SK-N-SH treated with all-trans-retinoic acid at 6 μM for 48 hours (cell line): Measurements from ENCODE around the gene ODC1.

Experiments
- CSDC2 ChIP-seq: fragments of 250-450 bp; sonication (Bioruptor Pico); IDR thresholded peaks from 2 replicates; pipeline ENCODE4 v1.5.0; 2020; ENCODE audit warnings: mild to moderate bottlenecking, moderate library complexity
- ESRRG ChIP-seq: fragments of 250-450 bp; sonication (Bioruptor Pico); IDR thresholded peaks from 2 replicates; pipeline ENCODE4 v1.6.1; 2021; ENCODE audit warnings: mild to moderate bottlenecking
- GLIS3 ChIP-seq: fragments of 250-450 bp; sonication (Bioruptor Pico); IDR thresholded peaks from 2 replicates; pipeline ENCODE4 v1.5.0; 2020; ENCODE audit warnings: mild to moderate bottlenecking, moderate library complexity
- ISL1 ChIP-seq: fragments of 250-450 bp; sonication (Bioruptor Pico); IDR thresholded peaks from 2 replicates; pipeline ENCODE4 v2.1.2; 2022; ENCODE audit warnings: mild to moderate bottlenecking, moderate library complexity
- OSR1 ChIP-seq: fragments of 250-450 bp; sonication (Bioruptor Pico); IDR thresholded peaks from 2 replicates; pipeline ENCODE4 v1.8.0; 2022; ENCODE audit warnings: moderate library complexity, mild to moderate bottlenecking, inconsistent platforms
- PPARA ChIP-seq: fragments of 250-450 bp; sonication (Bioruptor Pico); IDR thresholded peaks from 2 replicates; pipeline ENCODE4 v1.5.0; 2020; ENCODE audit warnings: mild to moderate bottlenecking, borderline replicate concordance
- RARB ChIP-seq: fragments of 250-450 bp; sonication (Bioruptor Pico); IDR thresholded peaks from 2 replicates; pipeline ENCODE4 v1.8.0; 2021; ENCODE audit warnings: mild to moderate bottlenecking, moderate library complexity
- TOX ChIP-seq: fragments of 250-450 bp; sonication (Bioruptor Pico); IDR thresholded peaks from 2 replicates; pipeline ENCODE4 v1.8.0; 2021; ENCODE audit warnings: mild to moderate bottlenecking, moderate library complexity, borderline replicate concordance
- ZFP3 ChIP-seq: fragments of 250-450 bp; sonication (Bioruptor Pico); IDR thresholded peaks from 2 replicates; pipeline ENCODE4 v1.5.0; 2020; ENCODE audit warnings: mild to moderate bottlenecking, moderate library complexity
- ZFP30 ChIP-seq: fragments of 450-650 bp; formaldehyde crosslinking; IDR thresholded peaks from 2 replicates; pipeline ENCODE4 v1.5.0; 2022; ENCODE audit warnings: mild to moderate bottlenecking, moderate library complexity
- ZNF70 ChIP-seq: fragments of 450-650 bp; formaldehyde crosslinking; IDR thresholded peaks from 2 replicates; pipeline ENCODE4 v1.5.0; 2020; ENCODE audit warnings: mild to moderate bottlenecking, moderate library complexity
- TF ChIP-seq, protein P1 (sequence below): fragments of 250-450 bp; sonication (Bioruptor Pico); IDR thresholded peaks from 2 replicates; pipeline ENCODE4 v1.5.1; 2020; ENCODE audit warnings: low read depth, mild to moderate bottlenecking, moderate library complexity
- TF ChIP-seq, protein P2 (sequence below): fragments of 250-450 bp; sonication (Bioruptor Pico); IDR thresholded peaks from 2 replicates; pipeline ENCODE4 v1.8.0; 2020; ENCODE audit warnings: mild to moderate bottlenecking, moderate library complexity, borderline replicate concordance
- TF ChIP-seq, protein P3 (sequence below): fragments of 250-450 bp; sonication (Bioruptor Pico); IDR thresholded peaks from 2 replicates; pipeline ENCODE4 v1.5.1; 2021; ENCODE audit warnings: mild to moderate bottlenecking, moderate library complexity

DNA sequence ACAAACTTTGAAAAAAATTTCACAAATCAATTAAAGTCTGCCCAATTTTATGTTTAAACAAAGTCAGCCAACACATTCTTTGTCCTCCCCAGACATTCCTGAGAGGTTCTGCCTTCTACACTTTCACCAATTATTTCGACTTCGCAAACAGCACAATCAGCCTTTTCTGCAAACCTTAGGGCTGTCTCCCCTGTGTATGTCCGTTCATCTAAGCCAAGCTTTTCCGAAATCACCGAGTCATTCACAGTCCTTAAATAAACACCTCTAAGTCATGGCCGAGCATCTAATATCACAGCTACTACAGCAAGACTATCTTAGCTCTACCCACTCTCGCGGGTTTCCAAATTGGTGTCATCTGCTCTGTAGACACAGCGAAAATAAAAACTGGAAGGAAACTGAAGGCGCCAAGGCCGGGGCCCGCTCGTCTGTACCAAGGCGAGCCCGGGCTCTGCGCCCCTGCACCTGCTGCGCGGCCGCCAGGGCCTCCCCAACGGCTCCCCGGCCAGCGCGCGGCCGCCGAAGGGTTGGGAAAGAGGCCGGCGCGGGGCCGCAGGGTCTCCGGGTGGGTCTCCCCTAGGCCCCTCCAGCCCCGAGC is 730 bp downstream of the ODC1 start:
- TF ChIP-seq RARB (CRISPR knock-in tag) (no peak), ZFP30 (0 out of 2 replicates have a peak, but pooled peaks have one; percentile 12), ZNF70 (CRISPR knock-in tag) (no peak), TOX (CRISPR knock-in tag) (no peak), ZFP3 (CRISPR knock-in tag) (no peak), ESRRG (CRISPR knock-in tag) (no peak), CSDC2 (CRISPR knock-in tag) (0 out of 2 replicates have a peak, but pooled peaks have one; percentile 35), GLIS3 (CRISPR knock-in tag) (peak; percentile 80; the same call in 1 of the 2 replicates), ISL1 (CRISPR knock-in tag) (no peak), OSR1 (CRISPR knock-in tag) (no peak), PPARA (CRISPR knock-in tag) (no peak)
- TF ChIP-seq, protein P1, sequence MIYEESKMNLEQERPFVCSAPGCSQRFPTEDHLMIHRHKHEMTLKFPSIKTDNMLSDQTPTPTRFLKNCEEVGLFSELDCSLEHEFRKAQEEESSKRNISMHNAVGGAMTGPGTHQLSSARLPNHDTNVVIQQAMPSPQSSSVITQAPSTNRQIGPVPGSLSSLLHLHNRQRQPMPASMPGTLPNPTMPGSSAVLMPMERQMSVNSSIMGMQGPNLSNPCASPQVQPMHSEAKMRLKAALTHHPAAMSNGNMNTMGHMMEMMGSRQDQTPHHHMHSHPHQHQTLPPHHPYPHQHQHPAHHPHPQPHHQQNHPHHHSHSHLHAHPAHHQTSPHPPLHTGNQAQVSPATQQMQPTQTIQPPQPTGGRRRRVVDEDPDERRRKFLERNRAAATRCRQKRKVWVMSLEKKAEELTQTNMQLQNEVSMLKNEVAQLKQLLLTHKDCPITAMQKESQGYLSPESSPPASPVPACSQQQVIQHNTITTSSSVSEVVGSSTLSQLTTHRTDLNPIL (CRISPR knock-in tag) = no peak
- TF ChIP-seq, protein P2, sequence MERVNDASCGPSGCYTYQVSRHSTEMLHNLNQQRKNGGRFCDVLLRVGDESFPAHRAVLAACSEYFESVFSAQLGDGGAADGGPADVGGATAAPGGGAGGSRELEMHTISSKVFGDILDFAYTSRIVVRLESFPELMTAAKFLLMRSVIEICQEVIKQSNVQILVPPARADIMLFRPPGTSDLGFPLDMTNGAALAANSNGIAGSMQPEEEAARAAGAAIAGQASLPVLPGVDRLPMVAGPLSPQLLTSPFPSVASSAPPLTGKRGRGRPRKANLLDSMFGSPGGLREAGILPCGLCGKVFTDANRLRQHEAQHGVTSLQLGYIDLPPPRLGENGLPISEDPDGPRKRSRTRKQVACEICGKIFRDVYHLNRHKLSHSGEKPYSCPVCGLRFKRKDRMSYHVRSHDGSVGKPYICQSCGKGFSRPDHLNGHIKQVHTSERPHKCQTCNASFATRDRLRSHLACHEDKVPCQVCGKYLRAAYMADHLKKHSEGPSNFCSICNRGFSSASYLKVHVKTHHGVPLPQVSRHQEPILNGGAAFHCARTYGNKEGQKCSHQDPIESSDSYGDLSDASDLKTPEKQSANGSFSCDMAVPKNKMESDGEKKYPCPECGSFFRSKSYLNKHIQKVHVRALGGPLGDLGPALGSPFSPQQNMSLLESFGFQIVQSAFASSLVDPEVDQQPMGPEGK (CRISPR knock-in tag) = no peak
- TF ChIP-seq, protein P3, sequence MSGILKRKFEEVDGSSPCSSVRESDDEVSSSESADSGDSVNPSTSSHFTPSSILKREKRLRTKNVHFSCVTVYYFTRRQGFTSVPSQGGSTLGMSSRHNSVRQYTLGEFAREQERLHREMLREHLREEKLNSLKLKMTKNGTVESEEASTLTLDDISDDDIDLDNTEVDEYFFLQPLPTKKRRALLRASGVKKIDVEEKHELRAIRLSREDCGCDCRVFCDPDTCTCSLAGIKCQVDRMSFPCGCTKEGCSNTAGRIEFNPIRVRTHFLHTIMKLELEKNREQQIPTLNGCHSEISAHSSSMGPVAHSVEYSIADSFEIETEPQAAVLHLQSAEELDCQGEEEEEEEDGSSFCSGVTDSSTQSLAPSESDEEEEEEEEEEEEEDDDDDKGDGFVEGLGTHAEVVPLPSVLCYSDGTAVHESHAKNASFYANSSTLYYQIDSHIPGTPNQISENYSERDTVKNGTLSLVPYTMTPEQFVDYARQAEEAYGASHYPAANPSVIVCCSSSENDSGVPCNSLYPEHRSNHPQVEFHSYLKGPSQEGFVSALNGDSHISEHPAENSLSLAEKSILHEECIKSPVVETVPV (CRISPR knock-in tag) = no peak
